Measurements from ENCODE around the gene SHROOM3.

- TF ChIP-seq CTCF (IDR thresholded peaks at IDR 0.05), result no peak
- no peak for TF ChIP-seq POLR2A (IDR thresholded peaks at IDR 0.05)
Measured at GRCh38 chr4:76550966-76551780, 116.1 kb downstream of the SHROOM3 start.

Data from adrenal gland (tissue), 5 donors.